Embryonic facial prominence (tissue), 1 donor: ENCODE data around the gene TJP3.
A peak's percentile ranks its signal among the peaks of the same experiment; 100 is the strongest.
"Not testable (repeated sequence)": the region's sequence is repeated elsewhere in the genome, so short reads cannot be mapped to it uniquely, and the experiment has no call there.

Experiments
- DNase-seq: peaks from one replicate; pipeline ENCODE4 v3.0.0-alpha.2; 2016; ENCODE audit errors: extremely low spot score

Gene TJP3

GRCh38 chr19:3745363-3746045 is 37.3 kb downstream of the TJP3 start:
- DNase-seq, result no peak

- no peak for DNase-seq
Measured at GRCh38 chr19:3746371-3747056, 38.3 kb downstream of the TJP3 start.

- no peak for DNase-seq
Measured at GRCh38 chr19:3748965-3749364, 40.8 kb downstream of the TJP3 start.

GRCh38 chr19:3750211-3750610 is 42.0 kb downstream of the TJP3 start:
- no peak for DNase-seq

- DNase-seq, result no peak
Measured at GRCh38 chr19:3751236-3751635, 43.1 kb downstream of the TJP3 start.

GRCh38 chr19:3752492-3752891 is 44.3 kb downstream of the TJP3 start:
- DNase-seq, result no peak

- no peak for DNase-seq
Measured at GRCh38 chr19:3753631-3754410, 45.6 kb downstream of the TJP3 start.

GRCh38 chr19:3757705-3758104 is 49.5 kb downstream of the TJP3 start:
- not testable (repeated sequence) for DNase-seq

GRCh38 chr19:3758297-3758696 is 50.1 kb downstream of the TJP3 start:
- DNase-seq, result not testable (repeated sequence)

- no peak for DNase-seq
Measured at GRCh38 chr19:3759482-3760254, 51.5 kb downstream of the TJP3 start.

- no peak for DNase-seq
Measured at GRCh38 chr19:3760871-3761361, 52.7 kb downstream of the TJP3 start.

- peak; percentile 55 for DNase-seq
Measured at GRCh38 chr19:3761382-3762129, 53.4 kb downstream of the TJP3 start, which contains the start of gene APBA3. Gene APBA3, minus strand, starts transcription at chr19:3761692. Its CDS starts 1,428 bp downstream, at chr19:3760264.

- DNase-seq, result no peak
Measured at GRCh38 chr19:3762130-3762473, 53.9 kb downstream of the TJP3 start.

- peak; percentile 97 for DNase-seq
Measured at GRCh38 chr19:3762501-3763459, 54.6 kb downstream of the TJP3 start, which contains the start of gene MRPL54. Gene MRPL54, plus strand, starts transcription at chr19:3762682. Its CDS starts 19 bp downstream, at chr19:3762701.

- DNase-seq, result no peak
Measured at GRCh38 chr19:3765121-3765520, 56.9 kb downstream of the TJP3 start.

- not testable (repeated sequence) for DNase-seq
Measured at GRCh38 chr19:3765757-3766156, 57.6 kb downstream of the TJP3 start.

GRCh38 chr19:3766520-3766919 is 58.3 kb downstream of the TJP3 start:
- no peak for DNase-seq

- DNase-seq, result no peak
Measured at GRCh38 chr19:3767050-3767449, 58.9 kb downstream of the TJP3 start.

GRCh38 chr19:3768015-3768747 is 60.0 kb downstream of the TJP3 start:
- no peak for DNase-seq
